ENCODE results near the gene ERC1.

ERC1 gene

DNA sequence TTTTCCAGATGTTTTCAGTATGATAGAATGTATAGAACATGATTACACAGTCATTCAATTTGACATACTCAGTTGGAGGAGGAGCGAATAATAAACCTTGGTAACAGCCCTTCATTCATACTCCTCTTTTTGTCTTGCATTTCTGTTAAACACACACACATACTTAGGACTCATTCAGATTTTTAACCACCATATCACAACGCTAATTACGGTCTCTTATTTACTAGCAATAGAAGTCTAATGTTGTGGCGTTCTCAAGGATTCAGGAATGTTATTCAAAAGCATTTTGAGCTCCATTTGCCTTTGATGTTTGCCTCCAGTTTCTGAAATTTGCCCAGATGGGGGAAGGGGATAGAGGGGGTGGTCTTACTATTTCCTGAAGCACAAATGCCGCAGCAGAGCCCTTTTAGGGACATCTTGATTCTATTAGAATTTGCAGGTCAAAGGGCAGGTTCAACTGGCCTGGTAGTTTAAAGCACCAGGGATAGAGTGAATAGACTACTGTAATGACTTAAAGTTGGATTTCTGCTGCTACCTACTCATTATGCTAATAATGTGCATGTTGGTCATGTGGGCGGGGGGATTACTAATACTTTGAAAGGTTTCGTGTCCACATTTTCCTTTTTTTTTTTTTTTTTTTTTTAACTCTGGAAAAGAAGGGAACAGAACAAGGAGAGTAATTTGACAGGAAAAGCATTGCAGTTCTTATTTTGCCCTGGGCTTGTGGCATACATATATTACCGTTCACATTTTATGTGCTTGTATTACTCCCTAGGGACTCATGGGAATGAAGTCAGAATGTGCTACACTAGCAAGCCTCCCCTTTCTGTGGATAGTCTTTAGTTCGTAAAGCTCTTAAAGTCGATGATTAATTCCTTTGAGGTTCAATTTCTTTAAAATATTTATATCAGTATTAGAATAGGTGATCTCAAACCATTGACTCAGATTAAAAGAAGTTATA is 376.6 kb downstream of the ERC1 start:
- TF ChIP-seq, protein P1, sequence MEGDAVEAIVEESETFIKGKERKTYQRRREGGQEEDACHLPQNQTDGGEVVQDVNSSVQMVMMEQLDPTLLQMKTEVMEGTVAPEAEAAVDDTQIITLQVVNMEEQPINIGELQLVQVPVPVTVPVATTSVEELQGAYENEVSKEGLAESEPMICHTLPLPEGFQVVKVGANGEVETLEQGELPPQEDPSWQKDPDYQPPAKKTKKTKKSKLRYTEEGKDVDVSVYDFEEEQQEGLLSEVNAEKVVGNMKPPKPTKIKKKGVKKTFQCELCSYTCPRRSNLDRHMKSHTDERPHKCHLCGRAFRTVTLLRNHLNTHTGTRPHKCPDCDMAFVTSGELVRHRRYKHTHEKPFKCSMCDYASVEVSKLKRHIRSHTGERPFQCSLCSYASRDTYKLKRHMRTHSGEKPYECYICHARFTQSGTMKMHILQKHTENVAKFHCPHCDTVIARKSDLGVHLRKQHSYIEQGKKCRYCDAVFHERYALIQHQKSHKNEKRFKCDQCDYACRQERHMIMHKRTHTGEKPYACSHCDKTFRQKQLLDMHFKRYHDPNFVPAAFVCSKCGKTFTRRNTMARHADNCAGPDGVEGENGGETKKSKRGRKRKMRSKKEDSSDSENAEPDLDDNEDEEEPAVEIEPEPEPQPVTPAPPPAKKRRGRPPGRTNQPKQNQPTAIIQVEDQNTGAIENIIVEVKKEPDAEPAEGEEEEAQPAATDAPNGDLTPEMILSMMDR (IDR thresholded peaks at IDR 0.05; ENCODE audit: insufficient read depth, low read depth, low read length, missing control alignments): no peak
- no peak overlapping the region for H3K4me3 ChIP-seq (ENCODE audit: low read length)
- DNase-seq (ENCODE audit: low read depth): no peak

DNA sequence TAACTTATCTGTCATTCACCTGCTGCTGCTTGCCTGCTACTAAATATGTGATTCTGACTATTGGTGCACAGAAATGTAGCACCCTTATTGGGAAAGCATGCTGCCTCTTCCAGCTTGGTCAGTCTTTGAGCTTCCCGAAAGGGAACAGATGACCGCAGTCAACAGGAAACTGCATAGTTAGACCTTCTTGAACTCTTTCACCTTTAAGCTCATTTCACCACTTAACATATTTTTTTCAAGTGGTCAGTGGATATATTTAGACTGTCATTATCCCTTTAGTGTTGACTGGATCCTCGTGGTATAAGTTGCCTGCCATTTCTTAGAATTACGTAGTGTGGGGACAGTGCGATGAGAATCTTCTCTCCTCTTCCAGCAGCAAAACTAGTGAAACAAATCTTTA is 378.4 kb downstream of the ERC1 start:
- DNase-seq (ENCODE audit: low read depth): no peak
- TF ChIP-seq, protein P1 (IDR thresholded peaks at IDR 0.05; ENCODE audit: insufficient read depth, low read depth, low read length, missing control alignments): no peak

DNA sequence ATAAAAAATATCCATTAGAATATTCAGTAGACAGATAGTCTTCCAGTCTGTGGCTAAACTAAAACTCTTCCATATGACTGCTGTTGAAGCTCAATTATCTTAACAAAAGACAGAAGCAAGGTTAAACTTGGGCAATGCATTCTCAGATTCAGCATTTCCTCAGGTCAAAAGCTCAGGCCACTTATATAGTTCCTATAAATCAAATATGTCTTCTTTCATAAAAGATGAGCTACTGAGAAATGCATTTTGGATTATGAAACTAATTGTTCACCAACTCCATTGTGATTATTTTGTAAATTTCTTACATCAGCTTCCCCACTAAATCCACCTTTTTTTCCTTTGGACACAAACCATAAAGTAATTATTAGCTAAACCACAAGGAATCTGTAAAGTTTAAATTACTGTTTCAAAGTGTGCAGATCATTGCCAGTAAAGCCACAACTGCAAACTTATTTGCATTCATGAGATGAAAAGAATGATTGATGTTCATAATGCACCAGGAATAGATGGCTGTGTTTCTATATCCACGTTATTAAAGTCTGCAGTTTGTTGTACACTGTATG is 379.0 kb downstream of the ERC1 start:
- TF ChIP-seq, protein P1 (IDR thresholded peaks at IDR 0.05; ENCODE audit: insufficient read depth, low read depth, low read length, missing control alignments): no peak
- no peak overlapping the region for H3K4me3 ChIP-seq (ENCODE audit: low read length)
- no peak for DNase-seq (ENCODE audit: low read depth)

More for the DNA sequence above, 378.4 kb downstream of the ERC1 start:
- no peak overlapping the region for H3K4me3 ChIP-seq (ENCODE audit: low read length)

DNA sequence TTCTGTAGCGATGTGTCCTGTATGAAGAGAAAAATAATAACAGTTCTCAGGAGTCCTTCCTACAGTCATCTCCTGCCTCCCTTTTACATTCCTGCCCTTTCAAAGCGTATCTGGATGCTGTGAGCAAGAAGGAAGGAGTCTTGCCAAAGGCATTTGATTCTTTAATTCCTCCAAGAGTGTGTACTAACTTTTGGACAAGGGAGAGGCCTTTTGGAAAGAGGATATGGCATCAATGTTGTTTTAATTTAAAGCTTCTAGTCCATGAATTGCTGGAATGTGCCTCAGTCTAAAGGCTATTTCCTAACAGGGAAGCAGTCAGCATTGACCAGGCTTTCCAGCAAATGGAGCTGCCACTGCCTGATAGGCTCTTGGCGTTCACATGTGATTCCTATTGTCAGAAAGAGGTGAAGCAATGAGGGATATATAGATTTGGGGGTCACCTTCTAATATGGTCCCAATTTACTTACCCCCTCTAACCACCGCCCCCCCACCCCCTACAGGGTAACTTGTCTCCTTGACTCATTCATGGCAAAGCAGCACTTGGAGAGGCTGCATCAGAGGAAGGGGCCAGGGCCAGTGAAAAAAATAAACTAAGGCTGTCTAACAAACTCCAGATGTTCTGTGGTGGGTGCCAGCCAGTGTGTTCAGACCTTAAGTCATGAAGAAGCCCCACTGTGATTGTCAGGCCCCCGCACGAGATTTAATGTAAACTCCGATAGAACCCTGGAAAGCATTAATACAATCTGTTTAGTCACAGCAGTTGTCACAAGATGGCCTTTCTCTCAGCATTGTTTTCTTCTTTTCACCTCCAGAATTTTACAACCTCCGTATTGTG is 383.1 kb downstream of the ERC1 start:
- H3K4me3 ChIP-seq (ENCODE audit: low read length): no peak overlapping the region
- no peak for DNase-seq (ENCODE audit: low read depth)
- TF ChIP-seq, protein P1 (IDR thresholded peaks at IDR 0.05; ENCODE audit: insufficient read depth, low read depth, low read length, missing control alignments): no peak

DNA sequence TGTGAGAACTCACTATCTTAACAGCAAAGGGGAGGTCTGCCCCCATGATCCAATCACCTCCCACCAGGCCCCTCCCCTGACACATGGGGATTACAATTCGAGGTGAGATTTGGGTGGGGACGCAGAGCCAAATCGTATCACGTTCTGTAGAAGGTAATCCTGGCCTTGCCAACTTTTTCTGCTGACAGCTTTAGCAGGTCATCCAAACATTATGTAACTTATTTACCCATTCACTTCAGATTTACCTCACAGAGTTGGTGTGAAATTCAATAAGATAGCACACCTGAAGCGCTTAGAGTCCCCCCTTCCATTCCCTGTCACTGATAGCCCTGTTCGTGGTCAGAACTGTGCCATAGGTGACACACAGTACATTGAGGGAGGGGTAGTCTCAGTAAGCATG is 384.3 kb downstream of the ERC1 start:
- TF ChIP-seq, protein P1 (IDR thresholded peaks at IDR 0.05; ENCODE audit: insufficient read depth, low read depth, low read length, missing control alignments): no peak
- no peak for DNase-seq (ENCODE audit: low read depth)
- H3K4me3 ChIP-seq (ENCODE audit: low read length): no peak overlapping the region

DNA sequence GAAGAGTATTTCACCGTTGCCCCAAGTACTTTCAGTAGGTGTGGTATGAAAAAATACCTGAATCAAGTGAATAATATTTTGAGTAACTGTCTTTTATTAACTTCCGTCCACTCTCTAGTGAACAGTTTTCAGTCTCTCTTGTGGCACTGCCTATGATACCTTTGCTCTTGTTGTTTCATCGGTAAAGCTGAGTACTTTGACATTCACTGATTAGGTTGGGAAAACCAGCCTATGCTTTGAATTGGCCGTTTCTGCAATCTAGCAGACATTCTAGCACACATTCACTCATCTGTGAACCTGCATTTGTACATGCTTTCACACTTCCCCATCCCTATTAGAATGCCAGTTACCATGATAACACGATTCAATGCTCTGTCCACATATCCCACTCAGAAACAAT is 386.1 kb downstream of the ERC1 start:
- H3K4me3 ChIP-seq (ENCODE audit: low read length): no peak overlapping the region
- no peak for DNase-seq (ENCODE audit: low read depth)
- TF ChIP-seq, protein P1 (IDR thresholded peaks at IDR 0.05; ENCODE audit: insufficient read depth, low read depth, low read length, missing control alignments): no peak
